Stomach (tissue), 4 donors: Measurements from ENCODE around the gene FAM149B1.

Experiments used
- EP300 ChIP-seq: sonication (generic); formaldehyde crosslinking; IDR thresholded peaks from one replicate; pipeline ENCODE4 v1.6.1; 2017; ENCODE audit warnings: antibody characterized with exemption
- POLR2A ChIP-seq, 4 donors: fragments of 450-650 bp; IDR thresholded peaks; one replicate each; pipeline ENCODE4 v1.6.1; 2016; ENCODE audit warnings: antibody characterized with exemption in 4 of 4, control low read depth in 2 of 4, mild to moderate bottlenecking in 1 of 4, moderate library complexity in 1 of 4
- POLR2AphosphoS5 ChIP-seq, 3 donors: sonication (generic); formaldehyde crosslinking; IDR thresholded peaks; one replicate each; pipeline ENCODE4 v1.6.1; 2016; ENCODE audit warnings: antibody characterized with exemption in 3 of 3

DNA sequence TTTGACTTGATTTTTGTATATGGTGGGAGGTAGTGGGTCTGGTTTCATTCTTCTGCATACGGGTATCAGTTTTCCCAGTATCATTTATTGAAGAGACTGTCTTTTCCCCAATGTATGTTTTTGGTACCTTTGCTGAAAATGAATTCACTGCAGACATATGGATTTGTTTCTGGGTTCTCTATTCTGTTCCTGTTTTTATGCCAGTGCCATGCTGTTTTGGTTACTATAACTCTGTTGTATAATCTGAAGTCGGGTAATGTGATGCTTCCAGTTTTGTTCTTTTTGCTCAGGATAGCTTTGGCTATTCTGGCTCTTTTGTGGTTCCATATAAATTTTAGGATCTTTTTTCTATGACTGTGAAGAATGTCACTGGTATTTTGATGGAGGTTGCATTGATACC lies 947 bp upstream of the FAM149B1 start:
- TF ChIP-seq POLR2A (IDR thresholded peaks at IDR 0.05): no peak
- no peak for TF ChIP-seq EP300
- TF ChIP-seq POLR2AphosphoS5 (IDR thresholded peaks at IDR 0.05): no peak
